Smooth muscle cell (in vitro differentiated cells): ENCODE data around the gene CXCL11. TPM values are rescaled to one million over a fixed set of nuclear protein-coding genes. Genes with fewer than 3 reads are reported as not detected.

Experiments used
- polyA plus RNA-seq: library from polyadenylated mRNA; unstranded; fragments of >200 nt; fragmentation: Nextera tagmentation; extraction: Ambion mirVana; gene quantifications from 2 replicates; pipeline ENCODE4 v1.2.1, GENCODE V29; 2016
- total RNA-seq: library from RNA; depleted of rRNA; stranded (reverse); fragments of >200 nt; gene quantifications from 2 replicates; pipeline ENCODE4 v1.2.3, GENCODE V29; 2014

CXCL11 gene
- total and polyA plus RNA-seq, 2 experiments from 2014 or later = not detected

Other genes starting within 250 kb of the CXCL11 start
- gene PPEF2, start 133.6 kb downstream of the CXCL11 start, total RNA-seq = 0.04 TPM in 1 of 2 replicates, not detected in the other
- not detected in 2 replicates for gene PPEF2, start 133.6 kb downstream of the CXCL11 start, polyA plus RNA-seq
- gene NAAA, start 95.1 kb downstream of the CXCL11 start, total RNA-seq = 27.7 and 45.5 TPM in 2 replicates
- 13.8 and 14.9 TPM in 2 replicates for gene NAAA, start 95.1 kb downstream of the CXCL11 start, polyA plus RNA-seq
- gene SDAD1, start 45.1 kb downstream of the CXCL11 start, total RNA-seq = 33.3 and 38.8 TPM in 2 replicates
- 30.3 and 44.0 TPM in 2 replicates for gene SDAD1, start 45.1 kb downstream of the CXCL11 start, polyA plus RNA-seq
- 0.27 and 0.45 TPM in 2 replicates for gene CXCL9, start 28.6 kb downstream of the CXCL11 start, total RNA-seq
- gene CXCL9, start 28.6 kb downstream of the CXCL11 start, polyA plus RNA-seq = 0.16 TPM in 1 of 2 replicates, not detected in the other
- gene CXCL10, start 12.6 kb downstream of the CXCL11 start, total RNA-seq = 18.9 and 19.7 TPM in 2 replicates
- gene CXCL10, start 12.6 kb downstream of the CXCL11 start, polyA plus RNA-seq = 18.9 and 21.2 TPM in 2 replicates
- not detected in 2 replicates for gene ART3, start 38.6 kb upstream of the CXCL11 start, total RNA-seq
- gene ART3, start 38.6 kb upstream of the CXCL11 start, polyA plus RNA-seq = 0.93 and 1.1 TPM in 2 replicates
- gene NUP54, start 112.3 kb upstream of the CXCL11 start, total RNA-seq = 52.6 and 61.7 TPM in 2 replicates
- 36.3 and 38.3 TPM in 2 replicates for gene NUP54, start 112.3 kb upstream of the CXCL11 start, polyA plus RNA-seq
- gene SCARB2, start 177.8 kb upstream of the CXCL11 start, total RNA-seq = 266 and 270 TPM in 2 replicates
- gene SCARB2, start 177.8 kb upstream of the CXCL11 start, polyA plus RNA-seq = 160 and 162 TPM in 2 replicates
- gene FAM47E, start 215.7 kb upstream of the CXCL11 start, total RNA-seq = 0.63 and 1.8 TPM in 2 replicates
- gene FAM47E, start 215.7 kb upstream of the CXCL11 start, polyA plus RNA-seq = 0.73 and 3.5 TPM in 2 replicates